ENCODE results near the gene WWOX.

WWOX gene

DNA sequence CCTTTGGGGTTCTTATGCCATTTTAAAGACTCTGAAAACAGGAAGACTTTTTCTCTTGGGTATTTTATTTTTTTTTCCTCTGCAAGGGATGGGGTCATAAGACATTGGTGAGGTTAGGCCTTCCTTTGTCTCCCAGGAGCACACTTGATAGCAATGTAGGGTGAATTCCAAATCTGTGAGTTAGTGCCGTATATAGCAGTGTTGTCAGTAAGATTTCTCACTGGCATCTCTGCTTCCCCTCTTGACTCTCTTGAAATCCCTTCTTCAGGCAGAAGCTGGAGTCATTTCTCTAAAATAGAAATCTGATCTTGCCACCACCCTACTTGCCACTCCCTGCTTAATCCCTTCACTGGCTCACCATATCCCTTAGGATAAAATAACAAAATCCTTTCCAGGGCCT is 529.7 kb downstream of the WWOX start:
- in situ Hi-C loops (cut with HindIII; ENCODE audit: low sequenced_read_pairs) = no loop called here

- in situ Hi-C loops (cut with HindIII; ENCODE audit: low sequenced_read_pairs) = no loop called here
Measured at GRCh38 chr16:78630102-78630501, 530.6 kb downstream of the WWOX start.

DNA sequence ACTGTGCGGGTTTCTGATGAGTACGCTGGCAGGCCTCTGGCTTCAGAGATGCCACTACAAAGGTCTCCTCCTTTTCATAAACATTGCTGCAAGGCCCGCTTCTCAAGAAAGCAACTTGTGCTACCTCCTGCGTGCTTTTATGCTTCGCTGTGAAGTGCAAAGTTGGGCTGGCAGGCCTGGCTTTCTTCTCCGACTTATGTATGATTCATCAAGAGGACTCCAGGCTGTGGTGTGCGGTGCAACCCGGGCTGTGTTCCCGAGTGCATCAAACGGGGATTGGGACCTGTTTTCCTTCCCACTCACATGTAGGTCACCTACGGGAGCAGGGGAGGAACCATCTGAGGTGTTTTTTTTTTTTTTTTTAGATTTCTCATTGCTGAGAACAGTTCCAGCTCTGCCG is 534.1 kb downstream of the WWOX start:
- in situ Hi-C loops (cut with HindIII; ENCODE audit: low sequenced_read_pairs) = no loop called here

GRCh38 chr16:78635807-78636206 is 536.4 kb downstream of the WWOX start:
- in situ Hi-C loops (cut with HindIII; ENCODE audit: low sequenced_read_pairs) = no loop called here

DNA sequence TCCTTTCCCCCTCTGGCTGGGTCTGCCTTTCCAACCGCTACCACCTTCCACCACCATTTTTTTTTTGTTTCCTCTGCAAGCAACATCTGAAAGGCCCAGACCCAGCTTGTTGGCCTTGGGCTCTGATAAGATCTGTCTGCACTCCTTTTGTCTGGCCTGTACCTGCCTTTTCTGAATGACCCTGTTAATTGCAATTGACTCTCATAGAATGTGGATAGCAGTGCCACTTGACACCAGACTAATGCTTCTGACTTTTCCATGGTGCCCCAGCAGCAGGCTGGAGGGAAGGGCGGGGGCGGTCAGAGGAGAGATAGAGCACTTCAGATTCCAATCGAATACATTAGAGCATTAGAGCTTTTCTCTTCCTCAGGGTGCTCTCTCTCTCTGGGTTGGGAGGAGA is 538.9 kb downstream of the WWOX start:
- in situ Hi-C loops (cut with HindIII; ENCODE audit: low sequenced_read_pairs) = no loop called here

- in situ Hi-C loops (cut with HindIII; ENCODE audit: low sequenced_read_pairs) = no loop called here
Measured at GRCh38 chr16:78639775-78640174, 540.3 kb downstream of the WWOX start.

- in situ Hi-C loops (cut with HindIII; ENCODE audit: low sequenced_read_pairs) = no loop called here
Measured at GRCh38 chr16:78640886-78641285, 541.4 kb downstream of the WWOX start.

DNA sequence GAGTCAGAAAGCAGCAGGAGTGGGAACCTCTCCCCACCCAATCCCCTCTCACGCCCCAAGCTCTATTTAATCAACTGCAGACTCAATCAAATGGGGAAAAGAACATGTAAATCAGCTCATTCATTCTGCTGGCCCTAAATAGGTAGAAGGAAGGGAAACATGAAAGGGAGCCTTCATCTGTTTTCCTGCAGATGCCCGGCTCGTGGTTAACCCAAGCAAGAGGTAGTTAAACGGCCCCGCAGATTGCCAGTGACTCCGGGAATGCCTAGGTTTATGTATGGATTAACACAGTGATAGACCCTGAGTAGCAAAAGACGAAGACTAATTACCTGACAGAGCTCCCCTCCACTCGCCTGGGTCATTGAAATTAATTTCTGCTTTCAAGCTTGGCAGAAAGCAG is 542.0 kb downstream of the WWOX start:
- in situ Hi-C loops (cut with HindIII; ENCODE audit: low sequenced_read_pairs) = no loop called here

- in situ Hi-C loops (cut with HindIII; ENCODE audit: low sequenced_read_pairs) = no loop called here
Measured at GRCh38 chr16:78642621-78643285, 543.3 kb downstream of the WWOX start.

- in situ Hi-C loops (cut with HindIII; ENCODE audit: low sequenced_read_pairs) = no loop called here
Measured at GRCh38 chr16:78645657-78646056, 546.2 kb downstream of the WWOX start.

- in situ Hi-C loops (cut with HindIII; ENCODE audit: low sequenced_read_pairs) = no loop called here
Measured at GRCh38 chr16:78647019-78647418, 547.6 kb downstream of the WWOX start.

GRCh38 chr16:78647491-78647890 is 548.0 kb downstream of the WWOX start:
- in situ Hi-C loops (cut with HindIII; ENCODE audit: low sequenced_read_pairs) = no loop called here

GRCh38 chr16:78648517-78648916 is 549.1 kb downstream of the WWOX start:
- in situ Hi-C loops (cut with HindIII; ENCODE audit: low sequenced_read_pairs) = no loop called here

DNA sequence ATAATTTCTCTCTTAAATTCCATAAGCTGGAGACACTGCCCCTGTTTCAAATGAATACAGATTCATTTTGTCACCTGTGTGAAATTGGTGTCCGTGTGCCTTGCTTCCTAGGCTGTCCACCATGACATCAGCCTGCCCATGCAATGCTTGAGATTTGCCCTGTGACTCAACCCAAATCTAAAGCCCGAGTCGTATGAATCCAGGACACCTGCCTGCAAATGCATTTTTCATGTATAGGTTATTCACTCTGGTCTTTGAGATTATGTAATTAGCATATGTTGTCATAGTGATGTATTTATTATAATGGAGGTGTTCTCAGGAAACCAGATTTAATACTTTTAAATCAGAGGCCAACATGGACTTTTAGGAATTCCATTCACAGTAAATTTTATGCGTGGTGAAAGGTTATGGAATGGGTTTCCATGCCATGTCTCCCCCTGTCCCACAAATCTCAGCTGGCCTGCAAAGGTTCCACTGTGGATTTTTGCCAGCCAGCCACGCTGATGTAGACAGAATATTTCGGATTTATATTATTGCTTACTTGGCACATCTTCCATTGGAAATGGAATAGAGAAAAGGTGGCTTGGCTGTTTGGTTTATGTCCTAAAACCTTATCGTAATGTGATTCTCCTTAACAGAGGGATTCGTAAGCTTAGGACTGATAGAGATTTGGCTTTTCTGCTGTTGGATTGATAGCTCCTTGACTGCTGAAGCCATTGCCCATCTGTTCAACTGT is 551.1 kb downstream of the WWOX start:
- in situ Hi-C loops (cut with HindIII; ENCODE audit: low sequenced_read_pairs) = no loop called here

- in situ Hi-C loops (cut with HindIII; ENCODE audit: low sequenced_read_pairs) = no loop called here
Measured at GRCh38 chr16:78654929-78655328, 555.5 kb downstream of the WWOX start.

DNA sequence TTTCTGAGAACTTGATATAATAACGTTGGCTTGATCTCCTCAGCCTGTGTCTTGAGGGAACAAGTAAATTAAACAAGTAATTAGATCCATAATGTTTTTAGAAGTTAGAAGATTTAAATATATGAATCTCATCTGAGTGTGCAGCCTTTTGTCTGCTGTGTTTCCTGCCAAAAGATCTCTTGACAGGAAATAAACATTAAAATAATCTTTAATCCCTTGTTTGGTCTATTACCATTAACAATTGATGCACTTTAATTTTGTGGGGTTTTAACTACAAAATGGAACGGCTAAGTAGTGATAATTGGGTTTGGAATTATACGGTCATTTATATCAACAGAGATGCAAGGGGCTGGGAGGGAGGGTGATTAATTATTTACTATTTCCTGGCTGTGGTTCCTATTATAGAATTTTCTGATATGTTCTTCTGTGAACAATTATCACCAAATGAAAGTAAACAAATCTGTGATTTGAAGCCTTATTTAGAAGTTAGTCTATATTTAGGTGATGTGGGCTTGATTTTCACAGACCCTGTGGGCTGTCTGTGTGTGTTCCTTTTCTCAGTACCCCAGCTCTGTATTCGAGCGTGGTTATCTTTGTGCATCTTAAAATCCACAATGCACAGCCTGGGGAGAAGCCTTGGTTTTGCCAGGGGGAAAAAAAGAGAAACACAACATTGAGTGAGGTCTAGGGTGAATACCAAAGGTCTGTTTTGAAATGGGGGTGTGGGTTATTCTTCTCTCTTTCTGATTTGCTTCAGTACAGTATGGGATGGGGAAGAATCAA is 556.1 kb downstream of the WWOX start:
- in situ Hi-C loops (cut with HindIII; ENCODE audit: low sequenced_read_pairs) = no loop called here

DNA sequence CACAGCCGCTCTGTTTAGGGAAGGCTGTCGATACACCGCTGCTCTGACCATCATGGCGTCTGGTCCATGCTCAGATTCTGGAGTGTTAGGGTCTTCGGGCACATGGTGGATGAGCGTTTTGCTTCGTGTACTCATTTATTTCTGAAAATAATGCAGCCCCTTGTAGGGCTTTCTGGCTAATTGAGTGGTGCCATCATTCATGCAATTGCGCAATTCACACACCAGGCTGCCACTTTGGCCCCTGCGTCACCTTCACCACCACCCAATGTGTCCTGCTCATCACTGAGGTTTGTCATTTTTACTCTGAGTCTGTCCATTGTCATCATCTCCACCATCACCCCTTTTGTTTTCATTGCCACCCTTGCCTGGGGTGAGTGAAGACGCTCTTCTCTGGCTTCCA is 557.4 kb downstream of the WWOX start:
- in situ Hi-C loops (cut with HindIII; ENCODE audit: low sequenced_read_pairs) = no loop called here

GRCh38 chr16:78659216-78659615 is 559.8 kb downstream of the WWOX start:
- in situ Hi-C loops (cut with HindIII; ENCODE audit: low sequenced_read_pairs) = no loop called here

DNA sequence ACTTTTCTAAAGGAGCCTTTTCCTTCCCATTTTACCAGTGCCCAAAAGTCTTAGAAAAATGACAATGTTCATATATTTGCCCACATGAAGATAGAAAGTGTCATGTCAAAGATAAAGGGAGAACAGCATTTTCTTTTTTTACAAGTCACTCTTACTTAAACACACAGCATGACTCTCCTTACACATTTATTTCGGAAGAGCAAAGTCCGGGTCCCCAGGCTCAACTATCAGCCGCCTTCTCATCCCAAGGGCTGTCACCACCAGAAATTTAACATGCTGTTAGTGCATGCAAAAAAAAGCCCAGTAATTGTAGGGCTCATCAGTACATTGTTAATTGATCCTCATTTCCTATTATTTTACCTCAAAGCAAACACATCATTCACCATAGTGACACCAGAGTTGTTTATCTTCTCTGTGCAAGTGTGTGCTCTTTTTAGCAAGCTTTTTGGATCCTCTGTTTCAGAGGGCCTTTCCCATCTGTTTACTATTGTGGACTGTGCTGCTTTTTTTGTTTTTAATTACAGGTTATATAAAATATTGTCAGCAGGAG is 560.3 kb downstream of the WWOX start:
- in situ Hi-C loops (cut with HindIII; ENCODE audit: low sequenced_read_pairs) = no loop called here

- in situ Hi-C loops (cut with HindIII; ENCODE audit: low sequenced_read_pairs) = no loop called here
Measured at GRCh38 chr16:78660795-78661194, 561.3 kb downstream of the WWOX start.

DNA sequence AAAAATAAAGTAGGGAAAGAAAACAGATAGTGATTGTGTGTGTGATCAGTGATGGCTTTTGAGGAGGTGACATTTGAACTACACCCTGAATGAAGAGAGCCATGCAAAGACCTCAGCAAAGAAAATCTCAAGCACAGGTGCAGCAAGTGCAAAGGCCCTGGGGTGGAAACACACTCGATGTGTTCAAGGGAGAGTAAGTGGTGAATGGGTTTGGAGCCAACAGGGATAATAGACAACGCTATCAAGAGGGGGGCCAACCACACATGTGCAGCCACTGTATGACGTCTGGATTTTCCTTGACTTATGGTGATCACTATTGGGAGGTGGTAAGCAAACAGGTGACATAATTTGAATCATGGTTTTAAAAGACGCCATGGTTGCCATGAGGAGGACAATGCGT is 564.2 kb downstream of the WWOX start:
- in situ Hi-C loops (cut with HindIII; ENCODE audit: low sequenced_read_pairs) = no loop called here
